GM18517 (cell line): Measurements from ENCODE around the gene ALOX12B.
"Not testable (repeated sequence)": the region's sequence is repeated elsewhere in the genome, so short reads cannot be mapped to it uniquely, and the experiment has no call there.

Experiments used
- ATAC-seq: cut with Tn5 transposase; IDR thresholded peaks from one replicate; pipeline ENCODE4 v1.9.1; 2021; ENCODE audit warnings: mild to moderate bottlenecking, moderate library complexity; ENCODE audit not compliant: unreplicated experiment

ALOX12B gene

GRCh38 chr17:8067806-8068205 lies 19.7 kb downstream of the ALOX12B start:
- ATAC-seq: no peak

GRCh38 chr17:8066841-8067775 lies 20.4 kb downstream of the ALOX12B start:
- ATAC-seq: no peak

- ATAC-seq: no peak
These were observed 22.9 kb downstream of the ALOX12B start for GRCh38 chr17:8064561-8065019.

- no peak for ATAC-seq
These were observed 23.6 kb downstream of the ALOX12B start for GRCh38 chr17:8063761-8064534.

GRCh38 chr17:8062807-8063483 lies 24.6 kb downstream of the ALOX12B start:
- no peak for ATAC-seq

GRCh38 chr17:8062435-8062806 lies 25.1 kb downstream of the ALOX12B start:
- no peak for ATAC-seq

GRCh38 chr17:8061851-8062250 lies 25.7 kb downstream of the ALOX12B start:
- ATAC-seq: not testable (repeated sequence)

- ATAC-seq: no peak
These were observed 27.2 kb downstream of the ALOX12B start for GRCh38 chr17:8060274-8060673.

GRCh38 chr17:8059131-8059530 lies 28.4 kb downstream of the ALOX12B start:
- ATAC-seq: no peak

GRCh38 chr17:8057691-8058114 lies 29.8 kb downstream of the ALOX12B start:
- ATAC-seq: no peak

- no peak for ATAC-seq
These were observed 30.4 kb downstream of the ALOX12B start for GRCh38 chr17:8056976-8057625.

GRCh38 chr17:8056232-8056975 lies 31.1 kb downstream of the ALOX12B start:
- ATAC-seq: no peak

- no peak for ATAC-seq
These were observed 31.7 kb downstream of the ALOX12B start for GRCh38 chr17:8055851-8056231.

GRCh38 chr17:8053600-8053999 lies 33.9 kb downstream of the ALOX12B start:
- ATAC-seq: no peak

- no peak for ATAC-seq
These were observed 35.0 kb downstream of the ALOX12B start for GRCh38 chr17:8052256-8053252.

- no peak for ATAC-seq
These were observed 35.7 kb downstream of the ALOX12B start for GRCh38 chr17:8051831-8052230.

- no peak for ATAC-seq
These were observed 38.8 kb downstream of the ALOX12B start for GRCh38 chr17:8048736-8049135.

- no peak for ATAC-seq
These were observed 39.3 kb downstream of the ALOX12B start for GRCh38 chr17:8048236-8048635.

- ATAC-seq: no peak
These were observed 39.8 kb downstream of the ALOX12B start for GRCh38 chr17:8047769-8048110.
